GM12874 (cell line): ENCODE measurements around the gene KRCC1.

Experiments
- TF ChIP-seq, protein P1 (sequence below): IDR thresholded peaks from 2 replicates; pipeline ENCODE4 v1.5.1; 2011; ENCODE audit warnings: low read depth, mild to moderate bottlenecking, control low read depth, low read length, moderate library complexity; ENCODE audit not compliant: insufficient read depth

Gene KRCC1

DNA sequence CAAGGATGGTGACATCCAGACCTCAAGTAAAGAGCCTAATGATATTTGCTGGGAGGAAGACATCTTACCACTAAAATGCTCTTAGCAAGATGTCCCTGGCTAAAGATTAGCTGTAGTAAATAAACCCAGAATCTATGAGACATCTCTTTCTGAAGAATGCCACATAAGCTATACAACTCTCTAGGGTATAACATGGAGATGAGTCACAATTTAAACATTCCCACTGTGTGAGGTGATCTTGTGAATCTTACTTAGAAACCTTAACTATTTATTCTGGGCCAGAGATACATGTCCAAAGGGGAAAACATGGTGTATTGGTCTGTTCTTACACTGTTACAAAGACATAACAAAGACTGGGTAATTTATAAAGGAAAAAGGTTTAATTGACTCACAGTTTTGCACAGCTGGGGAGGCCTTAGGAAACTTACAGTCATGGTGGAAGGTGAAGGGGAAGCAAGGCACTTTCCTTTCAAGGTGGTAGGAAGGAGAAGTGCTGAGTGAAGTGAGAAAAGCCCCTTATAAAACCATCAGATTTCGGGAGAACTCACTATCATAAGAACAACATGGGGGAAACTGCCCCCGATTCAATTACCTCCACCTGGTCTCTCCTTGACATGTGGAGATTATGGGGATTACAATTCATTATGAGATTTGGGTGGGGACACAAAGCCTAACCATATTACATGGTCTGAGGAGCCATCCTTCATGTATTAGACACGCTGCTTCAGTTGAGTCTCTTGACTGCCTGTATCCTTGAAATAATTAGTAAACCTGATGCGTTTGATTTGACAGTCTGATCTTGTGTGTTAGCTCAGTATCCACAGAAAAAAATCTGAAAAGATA, 17.1 kb downstream of the KRCC1 start:
- TF ChIP-seq, protein P1, sequence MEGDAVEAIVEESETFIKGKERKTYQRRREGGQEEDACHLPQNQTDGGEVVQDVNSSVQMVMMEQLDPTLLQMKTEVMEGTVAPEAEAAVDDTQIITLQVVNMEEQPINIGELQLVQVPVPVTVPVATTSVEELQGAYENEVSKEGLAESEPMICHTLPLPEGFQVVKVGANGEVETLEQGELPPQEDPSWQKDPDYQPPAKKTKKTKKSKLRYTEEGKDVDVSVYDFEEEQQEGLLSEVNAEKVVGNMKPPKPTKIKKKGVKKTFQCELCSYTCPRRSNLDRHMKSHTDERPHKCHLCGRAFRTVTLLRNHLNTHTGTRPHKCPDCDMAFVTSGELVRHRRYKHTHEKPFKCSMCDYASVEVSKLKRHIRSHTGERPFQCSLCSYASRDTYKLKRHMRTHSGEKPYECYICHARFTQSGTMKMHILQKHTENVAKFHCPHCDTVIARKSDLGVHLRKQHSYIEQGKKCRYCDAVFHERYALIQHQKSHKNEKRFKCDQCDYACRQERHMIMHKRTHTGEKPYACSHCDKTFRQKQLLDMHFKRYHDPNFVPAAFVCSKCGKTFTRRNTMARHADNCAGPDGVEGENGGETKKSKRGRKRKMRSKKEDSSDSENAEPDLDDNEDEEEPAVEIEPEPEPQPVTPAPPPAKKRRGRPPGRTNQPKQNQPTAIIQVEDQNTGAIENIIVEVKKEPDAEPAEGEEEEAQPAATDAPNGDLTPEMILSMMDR = no peak

DNA sequence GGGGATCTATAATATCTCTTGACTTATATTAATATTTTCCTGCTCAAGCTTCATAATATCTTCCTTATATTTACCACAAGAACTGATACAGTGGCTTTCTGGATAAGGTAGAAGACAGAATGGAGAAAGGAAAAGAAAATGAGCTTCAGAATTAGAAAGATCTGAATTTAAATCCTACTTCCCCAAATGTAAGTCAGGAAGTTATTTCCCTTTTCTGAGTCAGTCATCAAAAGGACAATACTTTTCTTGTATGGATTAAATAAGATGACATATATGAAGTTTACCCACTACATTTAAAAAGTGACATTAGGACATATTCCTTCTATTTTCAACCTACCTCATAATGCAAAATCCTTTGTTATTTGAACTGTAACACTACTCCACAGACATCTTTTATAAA, 19.0 kb downstream of the KRCC1 start:
- TF ChIP-seq, protein P1 = no peak

DNA sequence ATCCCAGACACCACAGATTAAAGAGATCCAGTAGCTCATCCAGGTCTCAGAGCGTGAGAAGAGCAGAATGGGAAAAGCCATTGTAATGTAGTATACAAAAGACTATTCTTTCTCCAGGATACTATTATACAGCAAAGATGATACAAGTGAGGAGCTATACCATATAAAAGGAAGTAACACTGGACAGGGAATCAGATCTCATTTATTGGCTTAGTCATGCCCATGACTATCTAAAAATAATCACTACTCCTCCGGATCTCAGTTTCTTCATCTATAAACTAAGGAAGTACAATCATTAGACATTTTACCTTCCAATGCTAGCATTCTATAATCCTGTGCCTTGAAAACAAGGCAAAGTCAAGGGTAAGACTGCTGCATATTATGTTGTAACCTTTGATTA, 19.4 kb downstream of the KRCC1 start:
- TF ChIP-seq, protein P1 = no peak

DNA sequence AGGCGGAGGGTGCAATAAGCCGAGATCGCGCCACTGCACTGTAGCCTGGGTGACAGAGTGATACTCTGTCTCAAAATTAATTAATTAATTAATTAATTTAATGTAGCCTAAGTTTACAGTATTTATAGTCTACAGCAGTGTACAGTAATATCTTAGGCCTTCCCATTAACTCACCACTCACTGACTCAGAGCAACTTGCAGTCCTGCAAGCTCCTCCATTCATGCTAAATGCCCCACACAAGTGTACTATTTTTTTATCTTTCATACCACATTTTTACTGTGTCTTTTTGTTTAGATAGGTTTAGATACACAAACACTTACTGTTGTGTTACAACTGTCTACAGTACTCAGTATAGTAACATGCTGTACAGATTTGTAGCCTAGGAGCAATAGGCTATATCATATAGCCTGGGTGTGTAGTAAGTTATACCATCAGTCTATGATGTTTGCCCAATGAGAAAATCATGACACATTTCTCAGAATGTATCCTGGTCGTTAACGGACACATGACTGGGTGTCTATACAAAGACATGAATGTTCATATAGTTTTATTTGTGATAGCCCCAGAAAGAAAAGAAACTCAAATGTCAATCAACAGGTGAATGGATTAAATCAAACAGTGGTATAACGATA, 23.4 kb downstream of the KRCC1 start:
- TF ChIP-seq, protein P1 = no peak

DNA sequence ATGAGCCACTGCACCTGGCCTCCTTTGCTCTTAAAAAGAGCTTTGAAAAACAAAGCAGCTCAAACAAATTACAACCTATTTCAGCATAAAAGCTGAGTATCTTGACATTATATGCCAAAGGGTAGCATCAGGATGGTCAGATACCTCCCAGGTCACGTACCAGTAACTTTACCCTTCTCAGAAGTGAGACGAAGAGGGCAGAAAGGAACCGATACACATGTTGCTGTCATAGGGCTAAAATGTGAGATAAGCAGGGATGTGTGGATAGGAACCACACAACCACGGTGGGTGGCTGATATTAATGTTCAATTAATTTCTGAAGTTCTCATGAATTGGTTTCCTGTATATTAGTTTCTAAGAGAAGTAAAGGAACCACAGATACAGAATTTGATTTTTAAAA, 26.7 kb downstream of the KRCC1 start:
- TF ChIP-seq, protein P1 = no peak

DNA sequence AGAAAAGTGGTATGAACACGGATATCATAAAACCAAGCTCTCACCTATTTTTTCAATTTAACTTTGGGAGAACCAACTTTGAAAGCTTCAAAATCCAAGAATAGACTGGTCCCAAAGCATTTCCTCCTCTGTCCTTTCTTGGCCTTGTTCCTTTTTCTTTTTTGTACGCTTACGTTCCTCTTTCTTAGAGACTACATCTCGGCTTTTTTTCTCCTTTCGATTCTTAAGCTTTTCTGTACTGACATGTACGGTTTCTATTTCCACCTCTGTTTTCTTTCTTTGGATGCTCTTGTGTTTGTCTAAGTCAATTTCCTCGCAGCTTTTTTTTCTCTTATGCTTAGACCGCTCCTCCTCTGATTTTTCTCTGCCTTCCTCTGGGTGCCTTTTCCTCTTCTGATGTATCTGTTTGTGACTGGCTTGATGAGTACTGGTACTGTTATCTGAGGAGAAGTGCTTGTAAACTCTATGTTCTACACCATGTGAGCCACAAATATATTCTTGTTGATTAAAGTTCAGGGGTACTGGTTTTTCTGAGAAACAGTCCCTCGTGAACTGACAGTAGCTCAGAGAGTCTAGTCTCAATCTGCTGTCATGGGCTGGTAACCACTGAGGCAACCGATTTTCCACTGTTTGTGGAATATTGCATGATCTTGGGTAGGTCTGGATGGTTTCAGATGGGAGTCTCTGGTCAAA, 27.7 kb downstream of the KRCC1 start:
- TF ChIP-seq, protein P1 = no peak

DNA sequence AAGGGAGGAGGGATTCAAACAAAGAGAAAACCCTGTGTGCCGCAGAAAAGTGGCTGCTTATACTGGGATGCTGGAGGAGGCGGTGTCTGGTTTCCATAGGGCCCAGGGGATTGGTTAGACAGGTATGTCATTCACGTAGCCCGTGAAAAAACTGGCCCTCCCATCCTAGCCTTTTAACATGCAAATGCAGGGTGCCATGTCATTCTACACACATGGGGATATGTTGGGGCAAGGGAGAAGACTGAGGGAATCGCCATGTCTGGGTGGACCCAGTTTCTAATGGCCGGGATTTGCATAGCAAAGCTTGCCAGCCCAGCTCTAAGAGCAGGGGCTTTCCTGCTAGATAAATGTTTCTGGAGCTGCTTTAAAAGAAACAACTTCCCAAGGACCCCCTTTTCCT, 31.1 kb downstream of the KRCC1 start:
- TF ChIP-seq, protein P1 = no peak
